ENCODE results near the gene LRRN3.

LRRN3 gene

DNA sequence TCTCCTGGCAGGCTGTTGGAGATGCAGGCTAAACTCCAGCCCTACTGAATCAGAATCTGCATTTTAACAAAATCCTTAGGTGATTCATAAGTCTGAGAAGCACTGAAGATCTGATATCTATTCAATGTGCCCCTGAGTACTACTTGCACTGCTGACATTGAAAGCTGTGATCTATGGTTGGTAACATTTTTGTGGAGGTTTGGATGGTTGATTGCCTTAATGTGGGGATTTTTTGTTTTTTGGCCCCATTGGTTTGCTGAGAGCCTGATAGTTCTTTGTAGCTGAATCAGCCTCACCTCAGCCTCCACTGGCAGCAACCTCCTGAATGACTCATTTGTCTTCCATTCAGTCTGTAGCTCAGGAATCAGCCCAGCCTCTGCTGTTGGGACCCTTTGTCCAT is 14.7 kb upstream of the LRRN3 start:
- Histone ChIP-seq H3K9ac (ENCODE audit: low read length in 2 of 2) (no peak overlapping the region), H3K9me3 (ENCODE audit: control insufficient read depth in 2 of 2, low read length in 2 of 2) (no peaks in the 10 kb centered on the region), H3K27me3 (ENCODE audit: control insufficient read depth in 1 of 2, insufficient read depth in 2 of 2, low read length in 2 of 2) (no peaks in the 10 kb centered on the region), H3K4me1 (ENCODE audit: control insufficient read depth, insufficient read depth, low read length) (no peaks in the 10 kb centered on the region), H3K27ac (ENCODE audit: low read length) (no peak overlapping the region), H3K4me3 (ENCODE audit: low read length in 2 of 2) (no peak overlapping the region), H3K36me3 (ENCODE audit: control insufficient read depth in 2 of 2, insufficient read depth in 2 of 2, low read length in 2 of 2) (no peaks in the 10 kb centered on the region)

- Histone ChIP-seq H3K9me3 (ENCODE audit: control insufficient read depth in 2 of 2, low read length in 2 of 2) (no peaks in the 10 kb centered on the region), H3K27me3 (ENCODE audit: control insufficient read depth in 1 of 2, insufficient read depth in 2 of 2, low read length in 2 of 2) (no peaks in the 10 kb centered on the region), H3K36me3 (ENCODE audit: control insufficient read depth in 2 of 2, insufficient read depth in 2 of 2, low read length in 2 of 2) (no peaks in the 10 kb centered on the region), H3K4me3 (ENCODE audit: low read length in 2 of 2) (no peak overlapping the region), H3K9ac (ENCODE audit: low read length in 2 of 2) (no peak overlapping the region), H3K27ac (ENCODE audit: low read length) (no peak overlapping the region), H3K4me1 (ENCODE audit: control insufficient read depth, insufficient read depth, low read length) (no peaks in the 10 kb centered on the region)
Measured at GRCh38 chr7:111077001-111077400, 13.9 kb upstream of the LRRN3 start.

DNA sequence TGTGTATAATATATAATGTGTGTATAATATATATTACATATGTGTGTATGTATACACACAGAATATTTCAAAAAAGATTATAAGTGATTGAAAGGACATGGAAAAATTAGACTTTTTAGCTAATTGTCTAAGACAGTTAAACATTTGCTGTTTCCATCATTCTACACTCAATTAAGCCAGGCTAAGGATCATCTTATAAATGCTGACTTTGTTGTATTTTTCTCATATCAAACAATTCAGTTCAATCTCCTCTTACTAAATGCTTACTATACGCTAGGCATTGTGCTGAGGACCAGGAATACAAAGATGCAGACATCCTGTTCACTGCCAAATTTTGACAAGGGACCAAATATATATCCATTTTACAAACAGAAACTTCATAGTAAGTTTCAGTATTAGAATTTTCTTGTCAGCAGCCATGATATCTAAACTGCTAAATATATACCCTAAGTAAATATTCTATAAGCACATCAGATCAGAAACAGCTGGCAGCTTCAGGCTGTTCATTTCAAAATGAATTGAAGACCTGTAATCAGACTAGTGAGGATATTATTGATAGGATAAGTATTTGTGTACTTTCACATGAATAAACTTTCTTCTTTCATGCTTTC is 10.3 kb upstream of the LRRN3 start:
- no peak overlapping the region for H3K27ac ChIP-seq (ENCODE audit: low read length)
- H3K9ac ChIP-seq (ENCODE audit: low read length in 2 of 2) = no peak overlapping the region
- H3K36me3 ChIP-seq (ENCODE audit: control insufficient read depth in 2 of 2, insufficient read depth in 2 of 2, low read length in 2 of 2) = no peaks in the 10 kb centered on the region
- no peaks in the 10 kb centered on the region for H3K27me3 ChIP-seq (ENCODE audit: control insufficient read depth in 1 of 2, insufficient read depth in 2 of 2, low read length in 2 of 2)
- H3K4me3 ChIP-seq (ENCODE audit: low read length in 2 of 2) = no peak overlapping the region
- H3K9me3 ChIP-seq (ENCODE audit: control insufficient read depth in 2 of 2, low read length in 2 of 2) = no peaks in the 10 kb centered on the region
- no peaks in the 10 kb centered on the region for H3K4me1 ChIP-seq (ENCODE audit: control insufficient read depth, insufficient read depth, low read length)

- Histone ChIP-seq H3K27ac (ENCODE audit: low read length) (no peak overlapping the region), H3K27me3 (ENCODE audit: control insufficient read depth in 1 of 2, insufficient read depth in 2 of 2, low read length in 2 of 2) (no peaks in the 10 kb centered on the region), H3K9me3 (ENCODE audit: control insufficient read depth in 2 of 2, low read length in 2 of 2) (no peaks in the 10 kb centered on the region), H3K4me3 (ENCODE audit: low read length in 2 of 2) (no peak overlapping the region), H3K4me1 (ENCODE audit: control insufficient read depth, insufficient read depth, low read length) (no peaks in the 10 kb centered on the region), H3K9ac (ENCODE audit: low read length in 2 of 2) (no peak overlapping the region), H3K36me3 (ENCODE audit: control insufficient read depth in 2 of 2, insufficient read depth in 2 of 2, low read length in 2 of 2) (no peaks in the 10 kb centered on the region)
Measured at GRCh38 chr7:111081546-111082267, 9.2 kb upstream of the LRRN3 start.

DNA sequence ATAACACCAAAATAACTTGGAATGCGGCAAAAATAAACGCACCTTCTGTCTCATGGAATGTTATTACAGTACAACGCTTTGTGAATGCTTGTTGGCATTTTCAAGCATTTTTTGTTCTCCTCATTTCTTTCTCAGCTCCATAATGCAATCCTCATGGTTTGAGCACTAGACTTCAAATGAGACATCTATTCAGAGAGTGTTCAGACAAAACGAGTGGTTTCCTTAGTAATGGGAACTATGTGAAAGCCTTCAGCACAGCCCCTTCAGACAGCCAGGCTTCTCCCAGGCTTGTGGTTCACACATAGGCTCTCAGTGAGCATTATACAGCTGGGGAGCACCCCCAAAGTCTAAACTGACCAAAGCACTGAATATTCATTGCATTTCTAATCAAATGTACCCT is 8.6 kb upstream of the LRRN3 start:
- Histone ChIP-seq H3K4me1 (ENCODE audit: control insufficient read depth, insufficient read depth, low read length) (no peaks in the 10 kb centered on the region), H3K9ac (ENCODE audit: low read length in 2 of 2) (no peak overlapping the region), H3K4me3 (ENCODE audit: low read length in 2 of 2) (no peak overlapping the region), H3K36me3 (ENCODE audit: control insufficient read depth in 2 of 2, insufficient read depth in 2 of 2, low read length in 2 of 2) (no peaks in the 10 kb centered on the region), H3K27ac (ENCODE audit: low read length) (no peak overlapping the region), H3K9me3 (ENCODE audit: control insufficient read depth in 2 of 2, low read length in 2 of 2) (no peaks in the 10 kb centered on the region), H3K27me3 (ENCODE audit: control insufficient read depth in 1 of 2, insufficient read depth in 2 of 2, low read length in 2 of 2) (no peaks in the 10 kb centered on the region)

GRCh38 chr7:111083413-111083812 is 7.5 kb upstream of the LRRN3 start:
- Histone ChIP-seq H3K36me3 (ENCODE audit: control insufficient read depth in 2 of 2, insufficient read depth in 2 of 2, low read length in 2 of 2) (no peaks in the 10 kb centered on the region), H3K27me3 (ENCODE audit: control insufficient read depth in 1 of 2, insufficient read depth in 2 of 2, low read length in 2 of 2) (no peaks in the 10 kb centered on the region), H3K4me1 (ENCODE audit: control insufficient read depth, insufficient read depth, low read length) (no peaks in the 10 kb centered on the region), H3K9me3 (ENCODE audit: control insufficient read depth in 2 of 2, low read length in 2 of 2) (no peaks in the 10 kb centered on the region), H3K9ac (ENCODE audit: low read length in 2 of 2) (no peak overlapping the region), H3K27ac (ENCODE audit: low read length) (no peak overlapping the region), H3K4me3 (ENCODE audit: low read length in 2 of 2) (no peak overlapping the region)

- no peaks in the 10 kb centered on the region for H3K9me3 ChIP-seq (ENCODE audit: control insufficient read depth in 2 of 2, low read length in 2 of 2)
- no peak overlapping the region for H3K27ac ChIP-seq (ENCODE audit: low read length)
- H3K27me3 ChIP-seq (ENCODE audit: control insufficient read depth in 1 of 2, insufficient read depth in 2 of 2, low read length in 2 of 2) = no peaks in the 10 kb centered on the region
- H3K9ac ChIP-seq (ENCODE audit: low read length in 2 of 2) = no peak overlapping the region
- H3K4me3 ChIP-seq (ENCODE audit: low read length in 2 of 2) = no peak overlapping the region
- H3K36me3 ChIP-seq (ENCODE audit: control insufficient read depth in 2 of 2, insufficient read depth in 2 of 2, low read length in 2 of 2) = no peaks in the 10 kb centered on the region
- H3K4me1 ChIP-seq (ENCODE audit: control insufficient read depth, insufficient read depth, low read length) = no peaks in the 10 kb centered on the region
Measured at GRCh38 chr7:111085356-111085755, 5.6 kb upstream of the LRRN3 start.

DNA sequence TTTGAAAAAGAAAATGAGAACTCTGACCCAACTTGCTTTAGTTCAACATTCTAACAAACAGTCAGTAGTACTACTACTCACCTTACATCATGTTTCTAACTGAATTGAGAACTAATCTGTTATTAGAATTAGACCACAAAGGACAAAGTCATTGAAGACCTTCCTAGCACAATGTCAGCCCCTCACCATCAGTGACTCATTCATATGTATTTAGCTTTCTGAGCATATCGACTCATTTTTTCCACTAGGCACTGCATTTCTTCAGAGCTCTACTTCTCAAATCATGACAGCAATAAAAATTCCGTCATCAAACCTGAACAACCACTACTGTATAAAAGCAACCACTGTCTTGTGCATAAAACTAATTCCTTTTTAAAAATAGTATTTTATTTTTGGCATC is 4.4 kb upstream of the LRRN3 start:
- Histone ChIP-seq H3K4me3 (ENCODE audit: low read length in 2 of 2) (no peak overlapping the region), H3K36me3 (ENCODE audit: control insufficient read depth in 2 of 2, insufficient read depth in 2 of 2, low read length in 2 of 2) (no peaks in the 10 kb centered on the region), H3K27ac (ENCODE audit: low read length) (no peak overlapping the region), H3K9me3 (ENCODE audit: control insufficient read depth in 2 of 2, low read length in 2 of 2) (no peaks in the 10 kb centered on the region), H3K9ac (ENCODE audit: low read length in 2 of 2) (no peak overlapping the region), H3K27me3 (ENCODE audit: control insufficient read depth in 1 of 2, insufficient read depth in 2 of 2, low read length in 2 of 2) (no peaks in the 10 kb centered on the region), H3K4me1 (ENCODE audit: control insufficient read depth, insufficient read depth, low read length) (no peaks in the 10 kb centered on the region)

GRCh38 chr7:111088328-111088727 is 2.6 kb upstream of the LRRN3 start:
- Histone ChIP-seq H3K9me3 (ENCODE audit: control insufficient read depth in 2 of 2, low read length in 2 of 2) (no peaks in the 10 kb centered on the region), H3K4me1 (ENCODE audit: control insufficient read depth, insufficient read depth, low read length) (no peaks in the 10 kb centered on the region), H3K4me3 (ENCODE audit: low read length in 2 of 2) (no peak overlapping the region)

GRCh38 chr7:111089822-111090426 is 1.0 kb upstream of the LRRN3 start:
- H3K9ac ChIP-seq (ENCODE audit: low read length in 2 of 2) = no peak overlapping the region
- no peaks in the 10 kb centered on the region for H3K4me1 ChIP-seq (ENCODE audit: control insufficient read depth, insufficient read depth, low read length)
- H3K9me3 ChIP-seq (ENCODE audit: control insufficient read depth in 2 of 2, low read length in 2 of 2) = no peaks in the 10 kb centered on the region
- H3K36me3 ChIP-seq (ENCODE audit: control insufficient read depth in 2 of 2, insufficient read depth in 2 of 2, low read length in 2 of 2) = no peaks in the 10 kb centered on the region
- H3K27ac ChIP-seq (ENCODE audit: low read length) = no peak overlapping the region
- H3K4me3 ChIP-seq (ENCODE audit: low read length in 2 of 2) = no peak overlapping the region
- H3K27me3 ChIP-seq (ENCODE audit: control insufficient read depth in 1 of 2, insufficient read depth in 2 of 2, low read length in 2 of 2) = no peaks in the 10 kb centered on the region

More at GRCh38 chr7:111088328-111088727, 2.6 kb upstream of the LRRN3 start:
- H3K27me3 ChIP-seq (ENCODE audit: control insufficient read depth in 1 of 2, insufficient read depth in 2 of 2, low read length in 2 of 2) = no peaks in the 10 kb centered on the region
- no peaks in the 10 kb centered on the region for H3K36me3 ChIP-seq (ENCODE audit: control insufficient read depth in 2 of 2, insufficient read depth in 2 of 2, low read length in 2 of 2)
- no peak overlapping the region for H3K9ac ChIP-seq (ENCODE audit: low read length in 2 of 2)
- no peak overlapping the region for H3K27ac ChIP-seq (ENCODE audit: low read length)

Measured in stomach smooth muscle (tissue), 2 donors.